GM12891 (cell line): Measurements from ENCODE around the gene SLCO2A1.

Source experiments
- DNase-seq: peaks from one replicate; pipeline ENCODE4 v3.0.0; 2011; ENCODE audit warnings: low spot score; ENCODE audit not compliant: insufficient read length
- FAIRE-seq: peaks from 2 replicates; lab custom pipeline; 2011; peaks lifted over from hg19 to GRCh38; lab: Jason Lieb, UNC
- PAX5 ChIP-seq: IDR thresholded peaks from 2 replicates; pipeline ENCODE4 v1.6.1; 2011; ENCODE audit warnings: low read length, moderate library complexity, mild to moderate bottlenecking; ENCODE audit not compliant: insufficient read depth, severe bottlenecking
- POLR2A ChIP-seq: IDR thresholded peaks from 2 replicates; pipeline ENCODE4 v1.6.1; 2011; ENCODE audit warnings: low read depth, low read length, control low read depth
- POLR2AphosphoS5 ChIP-seq: IDR thresholded peaks from 2 replicates; pipeline ENCODE4 v1.6.1; 2011; ENCODE audit warnings: low read depth, low read length, control low read depth
- POU2F2 ChIP-seq: IDR thresholded peaks from 2 replicates; pipeline ENCODE4 v1.6.1; 2011; ENCODE audit warnings: low read depth, mild to moderate bottlenecking, control low read depth, low read length, moderate library complexity
- SPI1 ChIP-seq: IDR thresholded peaks from 2 replicates; pipeline ENCODE4 v1.6.1; 2011; ENCODE audit warnings: low read depth, low read length, control low read depth
- TAF1 ChIP-seq: IDR thresholded peaks from 2 replicates; pipeline ENCODE4 v1.6.1; 2011; ENCODE audit warnings: low read depth, low read length, control low read depth

The SLCO2A1 gene

GRCh38 chr3:134020135-134020680 is 9.5 kb downstream of the SLCO2A1 start:
- TF ChIP-seq POLR2AphosphoS5 (no peak), TAF1 (no peak), PAX5 (no peak), SPI1 (no peak), POU2F2 (no peak), POLR2A (no peak)
- FAIRE-seq, result no peak
- no peak for DNase-seq

- no peak for TF ChIP-seq SPI1
- TF ChIP-seq TAF1, result no peak
- TF ChIP-seq POLR2AphosphoS5, result no peak
- no peak for TF ChIP-seq POU2F2
- no peak for TF ChIP-seq POLR2A
- no peak for TF ChIP-seq PAX5
- no peak for FAIRE-seq
- no peak for DNase-seq
These were observed 10.9 kb downstream of the SLCO2A1 start for GRCh38 chr3:134018850-134019249.

- FAIRE-seq (no peak), DNase-seq (no peak)
- TF ChIP-seq POLR2A, result no peak
- TF ChIP-seq TAF1, result no peak
- TF ChIP-seq POLR2AphosphoS5, result no peak
- TF ChIP-seq PAX5, result no peak
- no peak for TF ChIP-seq SPI1
These were observed 11.3 kb downstream of the SLCO2A1 start for GRCh38 chr3:134018406-134018805.

GRCh38 chr3:134017490-134017889 is 12.2 kb downstream of the SLCO2A1 start:
- FAIRE-seq, result no peak
- TF ChIP-seq POLR2A (no peak), PAX5 (no peak)

GRCh38 chr3:134014270-134014669 is 15.5 kb downstream of the SLCO2A1 start:
- TF ChIP-seq PAX5, result no peak
- TF ChIP-seq TAF1, result no peak
- no peak for TF ChIP-seq POLR2AphosphoS5
- TF ChIP-seq SPI1, result no peak
- TF ChIP-seq POU2F2, result no peak
- no peak for TF ChIP-seq POLR2A
- DNase-seq (no peak), FAIRE-seq (no peak)

More at GRCh38 chr3:134017490-134017889, 12.2 kb downstream of the SLCO2A1 start:
- DNase-seq, result no peak

- no peak for FAIRE-seq
- DNase-seq, result no peak
- TF ChIP-seq POLR2AphosphoS5 (no peak), POU2F2 (no peak), TAF1 (no peak), POLR2A (no peak), PAX5 (no peak), SPI1 (no peak)
These were observed 16.4 kb downstream of the SLCO2A1 start for GRCh38 chr3:134013280-134013679.

- TF ChIP-seq SPI1 (no peak), POLR2A (no peak), TAF1 (no peak), POU2F2 (no peak), PAX5 (no peak), POLR2AphosphoS5 (no peak)
- DNase-seq, result no peak
- no peak for FAIRE-seq
These were observed 20.3 kb downstream of the SLCO2A1 start for GRCh38 chr3:134009345-134010000.

GRCh38 chr3:134008630-134009156 is 21.0 kb downstream of the SLCO2A1 start:
- TF ChIP-seq TAF1 (no peak), SPI1 (no peak), POLR2AphosphoS5 (no peak), PAX5 (no peak), POLR2A (no peak), POU2F2 (no peak)
- FAIRE-seq (no peak), DNase-seq (no peak)

GRCh38 chr3:134007819-134008218 is 21.9 kb downstream of the SLCO2A1 start:
- DNase-seq (no peak), FAIRE-seq (no peak)
- TF ChIP-seq POLR2A, result no peak
- no peak for TF ChIP-seq POLR2AphosphoS5
- TF ChIP-seq PAX5, result no peak
- no peak for TF ChIP-seq TAF1
- no peak for TF ChIP-seq POU2F2
- TF ChIP-seq SPI1, result no peak

GRCh38 chr3:134004841-134005240 is 24.9 kb downstream of the SLCO2A1 start:
- FAIRE-seq (no peak), DNase-seq (no peak)
- no peak for TF ChIP-seq SPI1
- TF ChIP-seq TAF1, result no peak
- no peak for TF ChIP-seq POLR2AphosphoS5
- TF ChIP-seq PAX5, result no peak
- no peak for TF ChIP-seq POU2F2
- no peak for TF ChIP-seq POLR2A
